Dendritic cell treated with granulocyte-macrophage colony-stimulating factor and Interleukin-4, amounts not matched to agents 40 ng/mL and 50 ng/mL, for 4 days (primary cell): Measurements from ENCODE around the gene SCLY.

Experiments used
- H3K27ac Mint-ChIP-seq: one replicate; pipeline ENCODE4 v1.8.0; 2022; ENCODE audit warnings: mild to moderate bottlenecking, mixed read lengths
- H3K27me3 Mint-ChIP-seq: one replicate; pipeline ENCODE4 v1.8.0; 2022; ENCODE audit warnings: mild to moderate bottlenecking, mixed read lengths
- H3K36me3 Mint-ChIP-seq: one replicate; pipeline ENCODE4 v1.8.0; 2022; ENCODE audit warnings: low read depth, mixed read lengths
- H3K4me1 Mint-ChIP-seq: one replicate; pipeline ENCODE4 v1.8.0; 2022; ENCODE audit warnings: low read depth, mixed read lengths
- H3K4me3 Mint-ChIP-seq: one replicate; pipeline ENCODE4 v1.8.0; 2022; ENCODE audit warnings: mild to moderate bottlenecking, moderate library complexity, mixed read lengths
- H3K9me3 Mint-ChIP-seq: one replicate; pipeline ENCODE4 v1.8.0; 2022; ENCODE audit warnings: mixed read lengths
- intact Hi-C: fragments of 100-400 bp; cut with micrococcal nuclease; formaldehyde crosslinking; loops from one replicate; pipeline ENCODE4 v1.15.0; 2022

The SCLY gene, protein sequence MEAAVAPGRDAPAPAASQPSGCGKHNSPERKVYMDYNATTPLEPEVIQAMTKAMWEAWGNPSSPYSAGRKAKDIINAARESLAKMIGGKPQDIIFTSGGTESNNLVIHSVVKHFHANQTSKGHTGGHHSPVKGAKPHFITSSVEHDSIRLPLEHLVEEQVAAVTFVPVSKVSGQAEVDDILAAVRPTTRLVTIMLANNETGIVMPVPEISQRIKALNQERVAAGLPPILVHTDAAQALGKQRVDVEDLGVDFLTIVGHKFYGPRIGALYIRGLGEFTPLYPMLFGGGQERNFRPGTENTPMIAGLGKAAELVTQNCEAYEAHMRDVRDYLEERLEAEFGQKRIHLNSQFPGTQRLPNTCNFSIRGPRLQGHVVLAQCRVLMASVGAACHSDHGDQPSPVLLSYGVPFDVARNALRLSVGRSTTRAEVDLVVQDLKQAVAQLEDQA

DNA sequence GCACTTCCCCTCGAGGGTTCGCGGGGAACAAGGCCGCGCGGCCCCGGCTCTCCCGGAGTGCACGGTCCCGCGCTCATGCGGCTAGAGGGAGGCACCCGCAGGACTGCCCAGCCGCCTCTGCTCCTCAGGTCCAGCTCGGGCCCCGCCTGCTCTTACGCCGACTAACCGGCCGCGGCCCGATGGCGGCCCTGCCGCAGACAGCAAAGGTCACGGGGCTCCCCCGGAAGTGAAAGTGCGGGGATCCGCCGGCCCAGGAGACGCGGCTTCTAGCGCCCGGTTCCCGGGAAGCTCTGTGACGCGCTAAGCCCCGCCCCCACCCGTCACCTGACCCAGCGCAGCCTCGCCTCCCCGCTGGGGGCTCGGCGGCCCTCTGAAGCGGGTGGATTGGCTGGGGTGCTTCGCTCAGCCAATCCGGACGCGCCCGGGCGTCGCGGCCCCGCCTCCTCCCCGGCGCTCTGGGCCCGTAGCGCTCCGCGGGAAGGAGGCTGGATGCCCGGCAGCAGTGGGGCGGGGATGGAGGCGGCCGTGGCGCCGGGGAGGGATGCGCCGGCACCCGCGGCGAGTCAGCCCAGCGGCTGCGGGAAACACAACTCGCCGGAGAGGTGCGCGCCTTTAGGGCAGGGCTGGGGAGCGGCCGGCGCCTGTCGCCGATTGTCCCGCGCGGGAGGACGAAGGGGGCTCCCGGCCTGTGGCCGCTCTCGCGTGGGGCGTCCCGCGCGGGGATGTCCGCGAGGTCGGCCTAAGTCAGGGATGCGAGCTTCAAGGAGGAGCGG is at the start of gene SCLY:
SCLY (plus strand) TSS at position 460 of the 773 bp plus-strand sequence; CDS start at position 514, 54 bp downstream.
- peaks cover 22% of the 10 kb centered on the region for H3K27me3 Mint-ChIP-seq
- H3K27ac Mint-ChIP-seq, result peak within 1 kb of the TSS; percentile 90
- peaks cover 29% of the 10 kb centered on the region for H3K4me1 Mint-ChIP-seq
- H3K4me3 Mint-ChIP-seq, result peak within 1 kb of the TSS; percentile 91
- peaks cover 35% of the 10 kb centered on the region for H3K36me3 Mint-ChIP-seq
- intact Hi-C loops, result loop anchor here (2.0 kb wide), 1 partner anchor 92 kb away; no protein-coding TSS in a partner anchor
- H3K9me3 Mint-ChIP-seq, result peaks cover 19% of the 10 kb centered on the region

DNA sequence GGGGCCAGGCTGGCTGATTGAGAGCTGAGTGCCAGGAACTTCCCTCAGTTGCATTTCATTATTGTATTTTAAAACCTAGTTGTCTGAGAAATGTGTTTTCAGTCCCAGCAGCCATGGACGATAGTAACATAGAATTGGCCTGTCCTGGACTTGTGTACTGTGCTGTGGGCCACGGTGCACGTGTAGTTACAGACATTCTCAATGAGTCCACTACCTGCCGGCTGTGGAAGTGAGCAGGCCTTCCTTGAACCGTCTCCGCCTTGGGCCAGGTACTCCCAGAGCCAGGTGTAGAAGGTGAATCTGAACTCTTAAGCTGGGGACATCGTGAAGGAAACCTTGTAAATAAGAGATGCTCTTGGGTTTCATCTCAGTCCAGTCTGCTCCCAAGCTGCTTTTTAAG is 47.0 kb upstream of the SCLY start:
- Mint-ChIP-seq H3K4me1 (peaks cover 24% of the 10 kb centered on the region), H3K4me3 (no peak overlapping the region), H3K9me3 (no peaks in the 10 kb centered on the region), H3K36me3 (peaks cover 91% of the 10 kb centered on the region), H3K27me3 (no peaks in the 10 kb centered on the region), H3K27ac (no peak overlapping the region)
- intact Hi-C loops, result no loop called here

DNA sequence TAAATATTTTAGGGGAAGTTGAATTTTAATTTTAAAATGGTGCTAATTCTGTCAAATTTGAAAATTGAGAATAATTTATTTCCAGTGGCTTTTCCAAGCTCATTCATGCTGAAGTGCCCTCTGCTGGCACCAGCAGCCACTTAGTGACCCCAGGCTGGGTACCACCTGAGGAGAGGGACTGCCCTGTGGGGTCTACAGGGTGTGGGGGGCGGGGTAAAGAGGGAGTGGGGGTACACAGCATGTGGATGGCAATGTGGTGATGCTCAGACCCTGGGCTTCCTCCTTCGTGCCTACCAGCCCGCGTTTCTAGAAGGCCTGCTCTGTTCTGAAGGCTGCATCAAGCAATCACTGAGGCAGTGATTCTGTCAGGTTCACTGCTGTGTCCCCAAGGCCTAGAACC is 45.1 kb upstream of the SCLY start:
- Mint-ChIP-seq H3K4me3 (no peak overlapping the region), H3K4me1 (peaks cover 11% of the 10 kb centered on the region), H3K27ac (peak overlapping the region; percentile 20), H3K27me3 (no peaks in the 10 kb centered on the region), H3K36me3 (peaks cover 92% of the 10 kb centered on the region), H3K9me3 (no peaks in the 10 kb centered on the region)
- intact Hi-C loops, result no loop called here

DNA sequence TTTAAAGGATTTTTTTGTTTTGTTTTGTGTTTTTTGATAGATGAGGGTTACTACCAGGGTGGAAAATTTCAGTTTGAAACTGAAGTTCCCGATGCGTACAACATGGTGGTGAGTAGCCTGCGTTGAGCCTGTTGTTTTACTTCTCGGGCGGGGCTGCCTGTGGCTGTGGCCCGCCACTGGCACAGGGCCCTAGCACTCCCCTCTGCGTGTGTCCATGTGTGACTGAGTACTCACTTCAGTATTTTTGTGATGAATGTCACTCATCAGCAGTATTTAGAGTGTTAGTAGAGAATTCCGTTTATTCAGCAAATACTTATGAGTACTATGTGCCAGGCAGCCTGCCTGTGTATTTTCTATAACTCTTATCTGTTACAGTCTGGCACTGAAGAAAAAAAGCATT is 44.3 kb upstream of the SCLY start:
- no peak overlapping the region for H3K4me3 Mint-ChIP-seq
- no peak overlapping the region for H3K27ac Mint-ChIP-seq
- intact Hi-C loops, result no loop called here
- H3K36me3 Mint-ChIP-seq, result peaks cover 92% of the 10 kb centered on the region
- H3K4me1 Mint-ChIP-seq, result peaks cover 4% of the 10 kb centered on the region
- no peaks in the 10 kb centered on the region for H3K27me3 Mint-ChIP-seq
- no peaks in the 10 kb centered on the region for H3K9me3 Mint-ChIP-seq

DNA sequence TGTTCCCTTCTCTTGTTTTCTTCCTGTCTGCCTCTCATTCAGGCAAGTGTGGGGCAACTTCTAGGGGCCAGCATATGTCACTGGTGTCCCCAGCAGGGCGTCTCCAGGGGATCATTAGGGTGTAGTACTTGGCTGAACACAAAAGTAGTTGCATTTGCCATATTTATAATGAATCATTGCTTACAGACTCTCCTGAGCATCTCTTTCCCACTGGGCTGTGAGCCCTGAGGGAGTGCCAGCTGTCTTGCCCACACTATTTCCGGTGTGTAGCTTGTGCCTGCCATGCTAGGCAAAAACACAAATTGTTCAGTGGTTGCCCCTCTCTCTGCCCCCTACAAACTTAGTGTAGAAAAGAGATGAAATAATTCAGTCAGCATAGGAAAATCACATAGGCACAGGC is 40.8 kb upstream of the SCLY start:
- Mint-ChIP-seq H3K36me3 (peaks cover 90% of the 10 kb centered on the region), H3K4me3 (no peak overlapping the region), H3K27ac (no peak overlapping the region), H3K4me1 (peaks cover 12% of the 10 kb centered on the region), H3K9me3 (no peaks in the 10 kb centered on the region), H3K27me3 (no peaks in the 10 kb centered on the region)
- intact Hi-C loops, result no loop called here

DNA sequence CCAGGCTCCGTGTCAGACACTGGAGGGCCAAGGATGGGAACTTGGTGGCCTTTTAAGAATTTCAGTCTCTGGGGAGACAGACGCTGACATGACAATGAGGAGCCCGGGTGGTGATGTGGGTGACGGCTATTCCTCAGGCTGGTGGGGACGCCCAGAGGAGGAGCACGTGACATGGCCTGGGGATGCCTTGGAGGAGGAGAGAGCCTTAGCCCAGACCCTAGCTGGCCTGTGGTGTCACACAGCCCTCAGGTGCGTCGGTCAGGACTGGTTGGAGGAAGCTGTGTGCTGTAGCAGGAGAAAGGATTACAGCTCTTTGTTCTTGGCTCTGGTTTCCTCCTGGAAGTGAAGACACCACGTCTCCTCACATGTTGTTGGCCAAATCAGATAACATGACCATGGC is 40.0 kb upstream of the SCLY start:
- Mint-ChIP-seq H3K27ac (no peak overlapping the region), H3K4me1 (peaks cover 21% of the 10 kb centered on the region), H3K36me3 (peaks cover 94% of the 10 kb centered on the region), H3K27me3 (no peaks in the 10 kb centered on the region), H3K4me3 (no peak overlapping the region), H3K9me3 (no peaks in the 10 kb centered on the region)
- intact Hi-C loops, result no loop called here

DNA sequence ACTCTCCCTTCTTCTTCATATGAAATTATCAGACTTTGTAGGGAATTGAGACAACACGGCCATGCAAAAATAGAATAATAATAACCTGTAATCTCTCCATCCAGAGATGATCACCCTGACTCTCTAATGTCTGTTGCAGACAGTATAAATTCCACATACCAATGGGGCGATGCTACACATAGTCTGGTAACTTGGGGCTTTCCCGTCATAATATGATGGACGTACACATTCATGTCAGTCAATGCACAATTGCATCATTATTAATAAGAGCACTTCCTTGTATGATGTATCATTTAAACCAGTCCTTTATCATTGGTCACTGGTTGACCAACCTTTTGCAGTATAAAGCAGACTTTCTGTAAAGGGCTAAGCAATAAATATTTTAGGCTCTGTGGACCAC is 39.5 kb upstream of the SCLY start:
- Mint-ChIP-seq H3K4me3 (no peak overlapping the region), H3K9me3 (no peaks in the 10 kb centered on the region), H3K4me1 (peaks cover 26% of the 10 kb centered on the region), H3K36me3 (peaks cover 94% of the 10 kb centered on the region), H3K27ac (no peak overlapping the region), H3K27me3 (no peaks in the 10 kb centered on the region)
- intact Hi-C loops, result no loop called here

DNA sequence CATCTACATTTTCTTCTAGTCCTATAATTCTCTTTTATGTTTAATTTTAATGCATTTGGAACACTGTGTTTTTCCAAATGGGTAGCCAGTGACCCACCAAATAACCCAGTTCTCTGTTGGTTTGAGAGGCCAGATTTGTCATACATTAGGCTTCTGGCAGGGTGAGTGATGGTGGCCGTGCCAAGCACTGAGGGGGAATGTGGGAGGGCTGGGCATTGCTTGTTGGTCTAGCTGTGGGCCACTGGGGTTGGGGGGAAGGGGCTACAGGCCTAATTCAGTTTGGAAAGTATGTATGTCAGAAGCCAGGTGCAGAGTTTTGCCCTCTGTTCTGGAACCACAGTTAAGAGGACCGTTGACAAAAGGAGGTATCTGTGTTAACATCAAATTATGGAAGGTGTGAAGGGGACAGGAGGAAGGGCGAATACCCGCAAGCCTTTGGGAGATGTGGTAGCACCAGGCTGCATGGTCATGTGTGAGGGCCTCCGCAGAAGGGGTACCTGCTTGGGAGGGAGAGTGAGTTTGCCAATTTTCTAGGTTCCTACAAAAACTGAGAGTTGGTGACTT is 38.1 kb upstream of the SCLY start:
- H3K36me3 Mint-ChIP-seq, result peaks cover 94% of the 10 kb centered on the region
- H3K27ac Mint-ChIP-seq, result no peak overlapping the region
- no peak overlapping the region for H3K4me3 Mint-ChIP-seq
- no peaks in the 10 kb centered on the region for H3K9me3 Mint-ChIP-seq
- intact Hi-C loops, result no loop called here
- peaks cover 35% of the 10 kb centered on the region for H3K4me1 Mint-ChIP-seq
- H3K27me3 Mint-ChIP-seq, result no peaks in the 10 kb centered on the region

DNA sequence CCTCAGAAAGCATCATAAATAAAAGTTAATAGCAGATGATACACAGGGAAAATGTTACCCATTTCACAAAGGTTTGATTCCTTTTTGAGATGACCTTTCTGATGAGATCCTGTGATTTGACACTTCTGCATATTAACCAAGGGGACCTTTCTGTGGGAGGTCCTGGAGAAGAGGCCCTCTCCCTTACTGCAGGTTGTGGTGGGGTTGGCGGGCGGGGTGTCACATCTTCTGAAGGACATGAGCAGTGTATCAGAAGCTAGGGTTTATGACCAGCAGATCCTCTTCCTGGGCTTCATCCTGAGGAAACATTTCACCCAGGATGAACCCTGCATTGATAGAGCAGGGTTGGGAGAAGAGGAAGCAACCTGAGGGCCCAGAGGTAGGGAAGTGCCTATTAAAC is 37.2 kb upstream of the SCLY start:
- Mint-ChIP-seq H3K4me1 (peaks cover 35% of the 10 kb centered on the region), H3K36me3 (peaks cover 93% of the 10 kb centered on the region), H3K27ac (no peak overlapping the region)

DNA sequence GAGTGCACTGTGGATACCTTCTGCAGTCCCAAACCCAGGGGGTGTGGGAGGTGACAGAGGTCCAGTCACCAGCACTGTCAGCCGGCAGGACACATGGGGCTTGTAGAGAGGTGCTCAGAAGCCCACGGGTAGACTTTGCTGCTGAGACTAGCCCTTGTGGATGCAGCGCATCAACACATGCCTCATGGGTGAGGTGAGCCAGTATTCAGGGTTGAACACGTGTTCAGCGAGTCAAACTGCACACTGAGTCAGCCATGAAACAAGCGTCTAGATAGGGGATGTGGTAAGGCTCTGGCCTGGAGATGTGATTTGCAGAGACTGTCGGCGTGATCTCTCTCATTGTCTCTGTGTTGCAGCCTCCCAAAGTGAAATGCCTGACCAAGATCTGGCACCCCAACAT is 35.8 kb upstream of the SCLY start:
- Mint-ChIP-seq H3K36me3 (peaks cover 92% of the 10 kb centered on the region), H3K4me3 (no peak overlapping the region), H3K4me1 (peaks cover 35% of the 10 kb centered on the region), H3K27me3 (no peaks in the 10 kb centered on the region), H3K9me3 (no peaks in the 10 kb centered on the region), H3K27ac (no peak overlapping the region)
- intact Hi-C loops, result no loop called here

More for the DNA sequence above, 37.2 kb upstream of the SCLY start:
- Mint-ChIP-seq H3K4me3 (no peak overlapping the region), H3K27me3 (no peaks in the 10 kb centered on the region), H3K9me3 (no peaks in the 10 kb centered on the region)
- intact Hi-C loops, result no loop called here

DNA sequence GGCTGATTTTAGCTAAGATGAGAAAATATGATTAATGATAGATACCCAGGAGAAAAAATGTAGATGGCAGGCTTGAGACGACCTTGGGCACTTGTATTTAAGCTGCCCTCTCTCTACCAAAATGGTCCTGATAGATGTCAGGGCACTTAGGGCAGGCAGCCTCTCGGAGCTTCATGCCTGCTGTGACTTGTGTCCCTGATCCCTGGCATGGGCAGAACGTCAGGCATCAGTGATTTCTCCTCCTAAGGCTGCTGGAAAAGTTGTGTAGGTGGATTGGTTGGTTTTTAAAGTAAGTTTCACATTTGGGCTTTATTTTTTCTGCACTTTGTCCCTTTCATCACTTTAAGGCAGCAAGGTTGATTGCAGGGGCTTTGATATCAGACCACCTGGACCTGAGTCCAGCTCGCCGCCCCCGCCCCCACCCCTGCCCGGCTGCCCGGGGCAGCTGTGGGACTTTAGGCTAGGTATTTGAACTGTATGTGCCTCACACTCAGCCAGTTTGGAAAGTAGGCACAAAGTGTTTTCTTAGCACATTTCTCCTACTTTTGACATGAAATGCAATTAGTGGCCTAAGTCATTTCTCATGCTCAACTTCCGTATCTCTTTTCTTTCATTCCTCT is 35.0 kb upstream of the SCLY start:
- H3K27me3 Mint-ChIP-seq, result no peaks in the 10 kb centered on the region
- H3K27ac Mint-ChIP-seq, result no peak overlapping the region
- H3K9me3 Mint-ChIP-seq, result no peaks in the 10 kb centered on the region
- H3K36me3 Mint-ChIP-seq, result peaks cover 92% of the 10 kb centered on the region
- H3K4me1 Mint-ChIP-seq, result peaks cover 35% of the 10 kb centered on the region
- intact Hi-C loops, result no loop called here
- H3K4me3 Mint-ChIP-seq, result no peak overlapping the region

DNA sequence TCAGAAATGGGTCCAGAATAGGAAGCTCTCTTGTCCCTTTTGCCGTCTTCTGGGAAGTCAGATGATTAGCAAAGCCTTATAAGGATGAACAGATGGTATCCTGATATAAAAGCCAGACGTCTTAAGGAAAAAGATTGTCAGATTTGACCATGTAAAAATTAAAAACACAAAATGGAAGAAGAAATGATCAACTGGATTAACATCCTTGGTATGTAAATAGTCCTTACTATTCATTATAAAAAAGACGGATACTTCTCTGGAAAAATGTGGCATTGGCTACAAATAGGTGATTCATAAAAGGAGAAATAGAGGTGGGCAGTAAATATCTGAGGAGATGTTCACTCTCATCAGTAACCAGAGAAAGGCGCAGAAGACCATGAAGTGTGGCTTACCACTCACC is 33.7 kb upstream of the SCLY start:
- Mint-ChIP-seq H3K9me3 (no peaks in the 10 kb centered on the region), H3K27me3 (no peaks in the 10 kb centered on the region), H3K36me3 (peaks cover 92% of the 10 kb centered on the region), H3K4me3 (no peak overlapping the region), H3K4me1 (peaks cover 35% of the 10 kb centered on the region), H3K27ac (no peak overlapping the region)
- intact Hi-C loops, result no loop called here

DNA sequence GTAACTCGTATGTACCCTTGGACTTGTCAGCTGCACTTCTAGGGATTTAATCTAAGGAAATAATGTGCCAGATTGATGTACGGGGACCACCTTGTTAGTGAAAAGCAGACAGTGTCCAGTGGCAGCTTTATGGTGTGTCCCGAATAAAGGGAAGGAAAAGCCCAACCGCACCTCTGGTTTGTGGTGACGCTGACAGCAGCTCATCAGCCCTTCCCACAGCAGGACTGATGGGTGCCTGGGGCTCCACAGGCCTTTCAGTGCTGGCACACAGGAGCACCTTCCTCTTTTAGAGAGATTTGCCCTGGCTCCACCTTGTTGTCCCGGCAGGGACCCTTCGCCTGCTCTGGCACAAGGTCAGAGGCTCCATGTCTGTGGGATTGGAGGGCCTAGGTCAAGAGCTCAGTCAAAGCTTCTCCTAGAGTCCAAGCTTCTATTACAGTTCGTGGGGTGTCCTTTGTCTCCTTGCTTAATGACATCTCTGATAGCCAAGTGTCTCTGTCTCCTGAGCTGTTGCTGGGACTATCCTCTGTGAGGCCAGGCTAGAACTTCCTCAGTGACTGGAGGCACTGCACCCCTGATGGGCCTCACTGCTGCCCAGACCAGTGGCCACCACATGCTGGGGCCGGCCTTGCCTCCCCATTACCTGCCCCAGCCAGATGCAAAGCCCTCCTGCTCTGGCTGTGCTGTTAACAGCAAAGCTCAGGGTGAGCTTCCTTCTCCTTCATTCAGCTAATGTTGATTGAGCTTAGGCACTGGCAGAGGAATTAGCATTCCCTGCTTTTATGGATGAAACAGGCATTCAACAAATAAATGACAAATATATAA is 33.0 kb upstream of the SCLY start:
- Mint-ChIP-seq H3K27ac (no peak overlapping the region), H3K4me3 (no peak overlapping the region)
- intact Hi-C loops, result no loop called here

More for the DNA sequence above, 33.0 kb upstream of the SCLY start:
- Mint-ChIP-seq H3K9me3 (no peaks in the 10 kb centered on the region), H3K27me3 (no peaks in the 10 kb centered on the region), H3K36me3 (peaks cover 92% of the 10 kb centered on the region), H3K4me1 (peaks cover 30% of the 10 kb centered on the region)
